Caco-2 (cell line): ENCODE data around the gene RYR2. TPM values are rescaled to one million over a fixed set of nuclear protein-coding genes. Genes with fewer than 3 reads are reported as not detected.

Experiments used
- BruUV-seq: library from RNA; stranded (reverse); fragments of 400-500 nt; replicated peaks from 2 replicates; lab custom pipeline; 2021; lab: Mats Ljungman, UMichigan
- CTCF ChIA-PET: fragments of 300-600 bp; sonication (Branson Sonifier 250); formaldehyde crosslinking; loops from one replicate; lab custom pipeline; 2022; ENCODE audit warnings: antibody characterized with exemption; lab: Charles Lee
- POLR2A ChIA-PET: fragments of 300-600 bp; sonication (Branson Sonifier 250); formaldehyde crosslinking; loops from one replicate; lab custom pipeline; 2022; ENCODE audit warnings: antibody characterized with exemption; lab: Charles Lee
- DNase-seq, 2 experiments: peaks; one replicate each; pipeline versions ENCODE4 v3.0.0 to v3.0.0-alpha.2; 2020 to 2022
- H3K27me3 ChIP-seq: replicated peaks from 2 replicates; pipeline ENCODE4 v1.6.0; 2011; ENCODE audit warnings: low read length; ENCODE audit not compliant: control insufficient read depth, insufficient read depth
- H3K36me3 ChIP-seq: 2 replicates; pipeline ENCODE4 v1.5.1; 2011; ENCODE audit warnings: low read length; ENCODE audit not compliant: control insufficient read depth, insufficient read depth
- H3K4me1 ChIP-seq: fragments of 250-450 bp; sonication (Bioruptor Pico); 2 replicates; pipeline ENCODE4 v1.5.1; 2020; ENCODE audit warnings: mild to moderate bottlenecking
- H3K4me3 ChIP-seq: 2 replicates; pipeline ENCODE4 v1.5.1; 2011; ENCODE audit warnings: low read depth, mild to moderate bottlenecking, control low read depth, low read length
- H3K9me3 ChIP-seq: fragments of 250-450 bp; sonication (Bioruptor Pico); 2 replicates; pipeline ENCODE4 v1.5.1; 2020; ENCODE audit warnings: mild to moderate bottlenecking, moderate library complexity
- H3K27ac Mint-ChIP-seq: one replicate; pipeline ENCODE4 v1.8.0; 2022; ENCODE audit warnings: mixed read lengths; ENCODE audit not compliant: unreplicated experiment
- H3K27me3 Mint-ChIP-seq: one replicate; pipeline ENCODE4 v1.8.0; 2022; ENCODE audit warnings: mixed read lengths; ENCODE audit not compliant: insufficient read depth, unreplicated experiment
- H3K36me3 Mint-ChIP-seq: one replicate; pipeline ENCODE4 v1.8.0; 2022; ENCODE audit warnings: mild to moderate bottlenecking, mixed read lengths; ENCODE audit not compliant: insufficient read depth, unreplicated experiment
- H3K4me1 Mint-ChIP-seq: one replicate; pipeline ENCODE4 v1.8.0; 2022; ENCODE audit warnings: low read depth, mixed read lengths; ENCODE audit not compliant: unreplicated experiment
- H3K4me3 Mint-ChIP-seq: one replicate; pipeline ENCODE4 v1.8.0; 2022; ENCODE audit warnings: mild to moderate bottlenecking, moderate library complexity, mixed read lengths; ENCODE audit not compliant: unreplicated experiment
- H3K9me3 Mint-ChIP-seq: one replicate; pipeline ENCODE4 v1.8.0; 2022; ENCODE audit warnings: mixed read lengths; ENCODE audit not compliant: unreplicated experiment
- CTCF ChIP-seq, 2 experiments: fragments of 200-600 bp in 1 of 2; IDR thresholded peaks; 1 replicate in 1 of 2; 2 replicates in 1 of 2; pipeline versions ENCODE4 v1.5.1 to v1.8.0; 2011 to 2022; ENCODE audit warnings: antibody characterized with exemption in 1 of 2, control low read depth in 1 of 2, inconsistent platforms in 1 of 2, low read depth in 1 of 2, low read length in 1 of 2, mild to moderate bottlenecking in 1 of 2, moderate library complexity in 1 of 2; ENCODE audit not compliant: insufficient read depth in 1 of 2, severe bottlenecking in 1 of 2, unreplicated experiment in 1 of 2
- intact Hi-C: fragments of 100-400 bp; cut with micrococcal nuclease; formaldehyde crosslinking; loops from one replicate; pipeline ENCODE4 v1.10.0; 2022; ENCODE audit not compliant: unreplicated experiment
- total RNA-seq: library from RNA; stranded (reverse); gene quantifications from 2 replicates; pipeline ENCODE4 v1.2.3, GENCODE V29; 2022

The RYR2 gene
- total RNA-seq, 1 experiment from 2014 or later, result 3.4 TPM

- no TSS peak for BruUV-seq
- no peak overlapping the region for H3K4me3 Mint-ChIP-seq
- ChIA-PET POLR2A (no interaction called here), CTCF (no interaction called here)
- TF ChIP-seq CTCF (IDR thresholded peaks at IDR 0.05; ENCODE audit: insufficient read depth in 1 of 2, low read depth in 1 of 2, low read length in 1 of 2, severe bottlenecking in 1 of 2, unreplicated experiment in 1 of 2), result no peak
- H3K27me3 Mint-ChIP-seq, result peaks cover 5% of the 10 kb centered on the region
- H3K4me1 Mint-ChIP-seq, result no peaks in the 10 kb centered on the region
- intact Hi-C loops, result no loop called here
- no peaks in the 10 kb centered on the region for H3K36me3 ChIP-seq
- H3K36me3 Mint-ChIP-seq, result no peaks in the 10 kb centered on the region
- H3K9me3 ChIP-seq, result no peaks in the 10 kb centered on the region
- H3K27ac Mint-ChIP-seq, result no peak overlapping the region
- no peaks in the 10 kb centered on the region for H3K27me3 ChIP-seq
- no peak overlapping the region for H3K4me3 ChIP-seq
- no peaks in the 10 kb centered on the region for H3K9me3 Mint-ChIP-seq
- no peak for DNase-seq
- H3K4me1 ChIP-seq, result no peaks in the 10 kb centered on the region
Measured at GRCh38 chr1:237832858-237833257, 790.9 kb downstream of the RYR2 start.

DNA sequence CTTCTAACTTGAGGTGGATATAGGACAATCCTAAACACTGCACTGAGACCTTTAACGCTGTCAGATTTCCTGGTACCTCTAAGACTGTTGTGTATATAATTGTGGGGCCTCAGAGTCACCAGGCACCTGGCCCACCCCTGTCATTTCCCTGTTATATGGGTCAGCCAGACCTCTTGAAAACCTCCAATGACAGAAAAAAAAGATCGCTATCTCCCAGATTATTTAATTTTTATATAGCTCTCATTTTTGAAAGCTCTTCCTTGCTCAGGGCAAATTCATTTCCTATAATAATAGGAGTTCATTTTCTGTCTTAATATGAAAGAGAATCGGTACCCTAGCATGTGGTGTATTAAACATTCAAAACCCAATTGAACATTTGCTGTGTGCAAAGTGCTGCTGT is 792.1 kb downstream of the RYR2 start:
- Mint-ChIP-seq H3K27ac (no peak overlapping the region), H3K4me3 (no peak overlapping the region), H3K27me3 (peaks cover 5% of the 10 kb centered on the region), H3K4me1 (no peaks in the 10 kb centered on the region), H3K36me3 (no peaks in the 10 kb centered on the region), H3K9me3 (no peaks in the 10 kb centered on the region)
- no peaks in the 10 kb centered on the region for H3K36me3 ChIP-seq
- DNase-seq, result no peak
- H3K9me3 ChIP-seq, result no peaks in the 10 kb centered on the region
- ChIA-PET POLR2A (no interaction called here), CTCF (no interaction called here)
- no TSS peak for BruUV-seq
- H3K4me3 ChIP-seq, result no peak overlapping the region
- TF ChIP-seq CTCF (IDR thresholded peaks at IDR 0.05; ENCODE audit: insufficient read depth in 1 of 2, low read depth in 1 of 2, low read length in 1 of 2, severe bottlenecking in 1 of 2, unreplicated experiment in 1 of 2), result no peak
- no peaks in the 10 kb centered on the region for H3K27me3 ChIP-seq
- H3K4me1 ChIP-seq, result no peaks in the 10 kb centered on the region
- intact Hi-C loops, result no loop called here

DNA sequence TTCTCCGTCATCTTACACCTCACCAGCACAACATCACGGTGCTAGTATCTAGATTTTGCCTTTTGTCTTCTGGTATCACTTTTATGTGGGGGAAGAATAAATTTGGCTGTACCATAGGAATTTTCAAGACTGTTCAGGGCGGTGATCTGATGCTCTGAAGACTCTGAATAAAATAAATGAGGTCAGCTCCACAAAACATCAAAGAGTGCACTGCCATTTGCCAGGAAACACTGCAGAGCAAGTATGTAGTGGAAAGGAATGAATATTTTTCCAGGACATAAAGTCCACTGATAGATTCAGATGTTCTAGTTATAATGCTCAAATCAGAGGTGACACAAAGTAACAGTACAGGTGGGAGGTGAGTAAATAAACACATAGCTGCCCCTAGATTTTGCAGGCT is 792.5 kb downstream of the RYR2 start:
- CTCF ChIA-PET, result no interaction called here
- BruUV-seq, result no TSS peak
- Histone ChIP-seq H3K4me1 (no peaks in the 10 kb centered on the region), H3K9me3 (no peaks in the 10 kb centered on the region), H3K4me3 (no peak overlapping the region), H3K36me3 (no peaks in the 10 kb centered on the region), H3K27me3 (no peaks in the 10 kb centered on the region)
- Mint-ChIP-seq H3K27me3 (peaks cover 8% of the 10 kb centered on the region), H3K4me1 (no peaks in the 10 kb centered on the region), H3K9me3 (no peaks in the 10 kb centered on the region), H3K4me3 (no peak overlapping the region), H3K36me3 (no peaks in the 10 kb centered on the region), H3K27ac (no peak overlapping the region)
- intact Hi-C loops, result no loop called here
- POLR2A ChIA-PET, result no interaction called here
- DNase-seq, result no peak
- no peak for TF ChIP-seq CTCF (IDR thresholded peaks at IDR 0.05; ENCODE audit: insufficient read depth in 1 of 2, low read depth in 1 of 2, low read length in 1 of 2, severe bottlenecking in 1 of 2, unreplicated experiment in 1 of 2)
